Aorta (tissue), 5 donors: Measurements from ENCODE around the gene KRT80. TPM values are rescaled to one million over a fixed set of nuclear protein-coding genes. Genes with fewer than 3 reads are reported as not detected.

ENCODE experiments used
- ATAC-seq: fragments of 200-7000 bp; cut with Tn5 transposase; one replicate; pipeline ENCODE4 v1.9.1; 2022; ENCODE audit warnings: moderate library complexity; ENCODE audit not compliant: low FRiP score
- DNase-seq, 2 donors: peaks; one replicate each; pipeline ENCODE4 v3.0.0-alpha.2; 2020
- H3K27ac ChIP-seq, 2 donors: one replicate each; pipeline ENCODE4 v1.5.1; 2013; ENCODE audit warnings: low read length in 2 of 2, mild to moderate bottlenecking in 2 of 2, moderate library complexity in 2 of 2, control low read depth in 1 of 2, inconsistent platforms in 1 of 2, low read depth in 1 of 2
- H3K27me3 ChIP-seq, 2 donors: one replicate each; pipeline ENCODE4 v1.6.1; 2013; ENCODE audit warnings: control low read depth in 1 of 2, low read length in 1 of 2, mild to moderate bottlenecking in 1 of 2, moderate library complexity in 1 of 2; ENCODE audit not compliant: insufficient read depth in 2 of 2, control insufficient read depth in 1 of 2
- H3K36me3 ChIP-seq, 2 donors: one replicate each; pipeline ENCODE4 v1.6.1; 2013; ENCODE audit warnings: control low read depth in 1 of 2, low read length in 1 of 2, mild to moderate bottlenecking in 1 of 2; ENCODE audit not compliant: insufficient read depth in 2 of 2, control insufficient read depth in 1 of 2
- H3K4me1 ChIP-seq, 2 donors: one replicate each; pipeline ENCODE4 v1.6.1; 2013; ENCODE audit warnings: low read length in 2 of 2, control low read depth in 1 of 2, mild to moderate bottlenecking in 1 of 2, moderate library complexity in 1 of 2; ENCODE audit not compliant: insufficient read depth in 2 of 2, control insufficient read depth in 1 of 2
- H3K4me3 ChIP-seq, 2 donors: one replicate each; pipeline ENCODE4 v1.5.1; 2013; ENCODE audit warnings: low read length in 2 of 2, control low read depth in 1 of 2, mild to moderate bottlenecking in 1 of 2
- H3K9me3 ChIP-seq: one replicate; pipeline ENCODE4 v1.6.1; 2013; ENCODE audit warnings: mild to moderate bottlenecking, low read length; ENCODE audit not compliant: control insufficient read depth
- WGBS, 2 donors: extraction: QIAGEN DNeasy Blood & Tissue Kit; methylation state at CpG; one replicate each; pipeline ENCODE4 v1.1.7; 2013; 5-methylcytosine and 5-hydroxymethylcytosine counted together
- intact Hi-C, 2 donors: fragments of 100-400 bp; cut with DNase I; formaldehyde crosslinking; loops; one replicate each; pipeline versions ENCODE4 v1.14.2 to v1.15.0; 2022
- polyA plus RNA-seq, 2 donors: library from polyadenylated mRNA; stranded (reverse); fragments of 200-250 nt; gene quantifications; one replicate each; pipeline ENCODE4 v1.2.3, GENCODE V29; 2013
- total RNA-seq, 2 donors: library from RNA; stranded (reverse); fragmentation: NEBNext Ultra II Directional; extraction: Animal tissue kit (Norgen Biotek cat#: 25700); gene quantifications; one replicate each; pipeline ENCODE4 v1.2.1, GENCODE V29; 2021
- donor health status: healthy with polysubstance abuse.
- donor health status: Bipolar disorder and iron deficiency.
- donor health status: DM: no; HTN: no; CAD: no.
- donor health status: DM: no; HTN: no; CAD: no.
- donor health status: DM: yes; HTN: yes; CAD: no.

The KRT80 gene
- total and polyA plus RNA-seq, 4 donors, result 0.12 to 0.71 (median 0.20) TPM; not detected in 1

DNA sequence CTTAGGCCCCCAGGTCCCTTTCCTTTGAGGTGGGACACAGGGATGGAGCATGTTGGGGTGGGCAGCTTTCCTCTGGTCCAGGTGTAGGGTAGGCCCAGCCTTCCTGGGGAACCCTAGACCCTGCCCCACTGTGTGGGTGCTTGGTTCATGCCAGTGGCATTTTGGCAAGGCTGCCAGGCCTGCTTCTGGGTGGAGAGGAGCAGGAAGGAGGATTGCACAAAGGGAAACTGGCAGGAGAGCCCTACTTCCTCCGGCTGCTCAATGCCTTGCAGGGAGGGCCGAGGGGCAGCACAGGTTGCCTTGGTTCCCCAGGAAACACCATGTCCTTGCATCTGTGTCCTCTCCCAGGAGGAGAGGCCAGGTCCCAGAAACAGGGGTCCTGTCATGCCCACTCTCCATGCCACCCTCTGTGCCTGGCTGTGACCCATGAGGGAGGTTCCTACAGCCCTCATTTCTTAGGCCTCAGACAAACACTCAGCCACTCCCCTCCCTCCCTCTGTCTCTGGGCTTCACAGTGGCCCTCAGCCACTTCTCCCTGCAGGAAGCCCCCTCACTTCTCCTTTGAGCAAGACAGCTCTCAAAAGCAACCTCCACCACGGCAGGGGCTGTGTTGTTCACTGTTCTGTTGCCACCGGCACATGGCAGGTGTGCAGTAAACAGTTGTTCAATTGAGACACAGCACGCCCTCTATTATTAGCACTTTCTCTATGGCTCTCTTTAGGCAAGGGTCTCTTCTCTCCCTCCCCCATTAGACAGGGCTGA is 6.8 kb upstream of the KRT80 start:
- WGBS, 2 donors, result 84 to 92% methylated on average over 5 of the region's 5 CpGs
- Histone ChIP-seq H3K36me3 (no peaks in the 10 kb centered on the region), H3K27me3 (no peaks in the 10 kb centered on the region), H3K4me1 (peaks cover 0 to 2% of the 10 kb centered on the region in 2 donors), H3K9me3 (no peaks in the 10 kb centered on the region), H3K27ac (no peak overlapping the region), H3K4me3 (no peak overlapping the region)
- DNase-seq (no peak), ATAC-seq (no peak)
- intact Hi-C loops, result no loop called here

DNA sequence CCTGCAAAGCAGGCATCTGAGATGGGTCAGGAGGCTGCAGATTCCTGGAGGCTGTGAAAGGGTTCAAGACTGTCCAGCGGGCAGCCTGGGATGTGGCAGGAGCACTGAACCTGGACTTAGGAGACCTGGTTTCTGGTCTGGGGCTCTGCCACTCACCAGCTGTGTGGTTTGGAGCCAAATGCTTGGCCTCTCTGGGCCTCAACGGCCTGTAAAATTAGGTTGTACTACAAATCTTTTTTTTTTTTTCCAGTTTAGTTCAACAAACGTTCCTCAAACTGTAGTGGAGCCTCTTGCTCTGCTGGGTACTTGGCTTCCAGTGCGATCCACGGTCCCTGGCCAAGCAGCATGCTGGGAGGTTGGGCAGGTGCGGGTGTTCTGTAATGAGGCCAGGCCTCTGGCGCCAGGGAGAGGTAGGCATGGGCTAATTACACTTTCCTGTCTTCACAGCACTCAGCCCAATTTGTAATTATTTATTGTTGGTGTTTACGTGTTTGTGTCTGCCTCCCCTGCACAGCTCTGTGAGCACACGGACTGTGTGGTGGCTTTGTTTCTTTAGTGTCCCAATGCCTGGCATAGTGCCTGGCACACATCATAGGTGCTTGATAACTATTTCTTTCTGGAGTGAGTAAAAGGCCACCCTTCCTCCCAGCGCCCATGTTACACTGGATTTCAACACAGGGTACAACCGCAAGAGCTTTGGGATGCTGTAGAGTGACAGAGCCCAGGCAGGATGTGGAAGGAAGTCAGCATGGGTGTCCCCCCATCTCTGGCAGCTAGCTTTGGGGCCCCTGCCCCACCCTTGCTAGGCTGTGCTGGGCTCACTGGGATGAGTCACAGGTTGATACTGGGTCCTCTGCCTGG is 5.8 kb upstream of the KRT80 start:
- Histone ChIP-seq H3K4me1 (peaks cover 0 to 3% of the 10 kb centered on the region in 2 donors), H3K27me3 (no peaks in the 10 kb centered on the region), H3K9me3 (no peaks in the 10 kb centered on the region), H3K27ac (no peak overlapping the region), H3K36me3 (no peaks in the 10 kb centered on the region), H3K4me3 (no peak overlapping the region)
- WGBS, 2 donors, result 69 to 71% methylated on average over 11 of the region's 11 CpGs
- intact Hi-C loops, result no loop called here
- no peak for DNase-seq
- no peak for ATAC-seq

- peaks cover 0 to 4% of the 10 kb centered on the region in 2 donors for H3K4me1 ChIP-seq
- H3K4me3 ChIP-seq, result no peak overlapping the region
- DNase-seq (no peak), ATAC-seq (no peak)
- no peaks in the 10 kb centered on the region for H3K36me3 ChIP-seq
- intact Hi-C loops, result no loop called here
- H3K27me3 ChIP-seq, result no peaks in the 10 kb centered on the region
- H3K27ac ChIP-seq, result no peak overlapping the region
- WGBS, 2 donors, result 89 to 93% methylated on average over 8 of the region's 8 CpGs
- H3K9me3 ChIP-seq, result no peaks in the 10 kb centered on the region
Observed at GRCh38 chr12:52195065-52195730, 3.4 kb upstream of the KRT80 start.

DNA sequence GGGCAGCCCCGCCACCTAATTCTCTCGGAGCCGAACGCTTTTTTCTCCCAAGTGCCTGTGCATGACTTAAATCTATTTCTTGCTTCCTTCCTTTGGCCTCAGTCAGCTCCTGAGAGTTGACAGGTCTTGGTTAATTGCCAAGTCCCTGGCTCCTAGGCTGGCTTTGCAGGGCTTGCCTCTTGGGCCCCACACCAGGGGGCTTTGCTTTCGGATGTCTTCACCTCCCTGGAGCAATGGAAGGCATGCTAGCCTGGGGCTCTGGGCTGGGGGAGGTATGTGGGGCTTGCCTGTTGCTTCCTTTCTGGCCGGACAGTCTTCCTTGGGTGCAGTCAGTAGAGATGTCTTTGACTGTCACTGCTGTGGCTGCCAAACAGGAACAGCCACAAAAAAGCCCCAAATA is 2.2 kb upstream of the KRT80 start:
- Histone ChIP-seq H3K4me3 (no peak overlapping the region), H3K36me3 (no peaks in the 10 kb centered on the region), H3K27me3 (no peaks in the 10 kb centered on the region), H3K27ac (no peak overlapping the region), H3K4me1 (peaks cover 0 to 4% of the 10 kb centered on the region in 2 donors), H3K9me3 (no peaks in the 10 kb centered on the region)
- WGBS, 2 donors, result 19 to 25% methylated on average over 6 of the region's 6 CpGs
- DNase-seq, result no peak
- ATAC-seq, result no peak
- intact Hi-C loops, result no loop called here

- Histone ChIP-seq H3K9me3 (no peaks in the 10 kb centered on the region), H3K27me3 (no peaks in the 10 kb centered on the region), H3K36me3 (no peaks in the 10 kb centered on the region), H3K27ac (no peak overlapping the region), H3K4me1 (peaks cover 0 to 4% of the 10 kb centered on the region in 2 donors), H3K4me3 (no peak overlapping the region)
- DNase-seq, result no peak
- WGBS, 2 donors, result 72 to 73% methylated on average over 6 of the region's 6 CpGs
- ATAC-seq, result no peak
- intact Hi-C loops, result no loop called here
Observed at GRCh38 chr12:52193532-52193931, 1.7 kb upstream of the KRT80 start.

DNA sequence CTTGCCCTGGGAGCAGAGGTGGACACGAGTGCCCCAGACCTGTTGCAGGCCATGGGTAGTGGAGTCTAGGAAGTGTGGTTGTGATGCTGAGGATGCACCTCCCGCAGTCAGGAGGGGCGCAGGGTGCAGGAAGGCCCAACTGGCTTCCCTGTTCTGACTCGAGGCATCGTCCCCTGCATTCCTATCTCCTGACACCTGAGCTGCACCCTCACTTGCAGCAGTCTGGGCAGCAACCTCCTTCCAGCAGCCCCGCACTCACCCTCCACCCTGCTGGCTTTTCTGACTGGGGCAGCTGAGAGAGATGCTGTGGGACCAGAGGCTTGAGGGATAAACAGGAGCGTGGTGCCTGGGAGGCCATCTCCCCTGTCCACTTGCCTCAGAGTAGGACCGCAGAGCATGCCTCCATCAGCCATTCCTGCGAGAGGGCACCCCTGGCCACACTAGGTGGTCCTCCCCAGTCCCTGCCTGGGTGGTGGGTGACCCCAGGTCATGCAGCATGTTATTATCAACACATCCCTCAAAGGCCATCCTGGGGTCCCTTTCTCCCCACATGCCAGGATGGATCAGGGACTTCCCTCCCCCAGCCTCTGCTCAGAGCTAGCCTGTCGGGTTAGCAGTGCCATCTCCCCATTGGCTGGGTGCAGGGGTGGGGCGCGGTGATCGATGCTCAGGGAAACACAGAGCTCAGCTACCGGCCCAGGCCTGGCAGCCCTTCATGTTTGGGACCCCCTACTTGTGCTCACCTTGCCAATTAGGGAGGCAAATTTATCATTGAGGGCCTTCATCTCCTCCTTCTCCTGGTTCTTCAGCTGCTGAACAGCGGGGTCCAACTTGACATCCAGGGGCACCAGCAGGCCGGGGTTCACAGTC is 719 bp downstream of the KRT80 start:
- intact Hi-C loops, result no loop called here
- Histone ChIP-seq H3K27ac (no peak overlapping the region), H3K36me3 (no peaks in the 10 kb centered on the region), H3K9me3 (no peaks in the 10 kb centered on the region), H3K4me3 (no peak overlapping the region), H3K4me1 (peaks cover 2 to 4% of the 10 kb centered on the region in 2 donors), H3K27me3 (no peaks in the 10 kb centered on the region)
- DNase-seq (no peak), ATAC-seq (no peak)
- 79 to 83% methylated on average over 16 of the region's 16 CpGs for WGBS, 2 donors

DNA sequence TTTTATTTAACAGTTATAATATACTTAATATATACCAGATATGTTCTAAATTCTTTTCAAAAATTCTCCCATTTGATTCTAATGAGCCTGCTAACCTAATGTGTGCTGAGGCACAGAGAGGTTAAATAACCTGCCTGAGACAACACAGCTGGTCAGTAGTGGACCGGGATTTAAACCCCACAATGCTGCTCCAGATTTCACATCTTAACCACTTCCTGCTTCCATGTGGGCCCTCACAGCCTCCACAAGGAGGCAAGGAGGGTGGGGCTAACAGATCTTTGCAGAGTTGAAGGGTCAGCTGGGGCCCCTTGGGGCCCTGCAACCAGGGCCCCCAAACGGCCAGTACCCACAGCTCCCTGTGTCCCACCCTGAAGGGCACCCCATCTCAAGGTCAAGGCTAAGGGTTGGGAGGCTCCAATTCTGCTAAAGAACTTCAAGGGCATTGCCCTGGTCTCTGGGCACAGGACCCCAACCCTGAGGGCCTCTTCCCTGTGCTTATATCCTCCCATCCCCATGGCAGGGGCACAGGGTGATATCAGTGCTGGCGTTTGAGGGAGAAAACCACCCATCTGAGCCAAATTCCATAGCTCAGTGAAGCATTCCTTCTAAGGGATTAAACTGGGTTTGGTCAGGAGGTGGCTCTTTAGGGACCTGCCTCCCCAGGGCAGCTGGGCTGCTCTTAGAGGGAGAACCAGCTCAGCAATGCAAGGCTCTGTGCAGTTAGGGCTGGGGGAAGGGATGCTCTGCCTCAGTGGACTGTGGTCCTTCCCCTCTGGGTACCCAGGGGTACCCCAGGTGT is 2.2 kb downstream of the KRT80 start:
- Histone ChIP-seq H3K4me1 (peaks cover 2 to 4% of the 10 kb centered on the region in 2 donors), H3K36me3 (no peaks in the 10 kb centered on the region), H3K9me3 (no peaks in the 10 kb centered on the region), H3K4me3 (no peak overlapping the region), H3K27me3 (no peaks in the 10 kb centered on the region), H3K27ac (no peak overlapping the region)
- intact Hi-C loops, result no loop called here
- WGBS, 2 donors, result 29 to 43% methylated on average over 3 of the region's 3 CpGs
- DNase-seq, result no peak
- ATAC-seq, result no peak
